HUES64 (cell line): ENCODE results near the gene SLC48A1.

Source experiments
- H3K27ac ChIP-seq: 2 replicates; pipeline ENCODE4 v1.7.0; 2013; ENCODE audit warnings: low read depth, low read length, inconsistent platforms
- H3K27me3 ChIP-seq: 2 replicates; pipeline ENCODE4 v1.6.1; 2013; ENCODE audit warnings: mild to moderate bottlenecking, low read length; ENCODE audit not compliant: insufficient read depth
- H3K36me3 ChIP-seq: 2 replicates; pipeline ENCODE4 v1.6.1; 2013; ENCODE audit warnings: mild to moderate bottlenecking, low read length; ENCODE audit not compliant: insufficient read depth
- H3K4me1 ChIP-seq: 2 replicates; pipeline ENCODE4 v1.6.1; 2013; ENCODE audit warnings: mild to moderate bottlenecking, low read length, moderate library complexity; ENCODE audit not compliant: insufficient read depth
- H3K4me3 ChIP-seq: 2 replicates; pipeline ENCODE4 v1.5.1; 2013; ENCODE audit warnings: mild to moderate bottlenecking, low read length, moderate library complexity
- H3K9ac ChIP-seq: 2 replicates; pipeline ENCODE4 v1.6.1; 2013; ENCODE audit warnings: mild to moderate bottlenecking, low read depth, low read length
- H3K9me3 ChIP-seq: 2 replicates; pipeline ENCODE4 v1.6.1; 2013; ENCODE audit warnings: low read depth, low read length; ENCODE audit not compliant: insufficient read depth
- WGBS: fragments of 150-250, 120-280 bp; methylation state at CpG from one replicate; pipeline ENCODE4 v1.1.7; 2013; ENCODE audit warnings: missing lambda C conversion rate; 5-methylcytosine and 5-hydroxymethylcytosine counted together

SLC48A1 gene

GRCh38 chr12:47789712-47790489 is 16.9 kb downstream of the SLC48A1 start:
- no peak overlapping the region for H3K4me3 ChIP-seq
- no peaks in the 10 kb centered on the region for H3K4me1 ChIP-seq
- peaks cover 93% of the 10 kb centered on the region for H3K36me3 ChIP-seq
- H3K27me3 ChIP-seq = no peaks in the 10 kb centered on the region
- H3K27ac ChIP-seq = no peak overlapping the region
- WGBS = 94% methylated on average over 22 of the region's 22 CpGs
- H3K9ac ChIP-seq = no peak overlapping the region
- H3K9me3 ChIP-seq = no peaks in the 10 kb centered on the region

GRCh38 chr12:47790676-47791350 is 17.8 kb downstream of the SLC48A1 start:
- WGBS = 96% methylated on average over 20 of the region's 20 CpGs
- Histone ChIP-seq H3K4me3 (no peak overlapping the region), H3K9ac (no peak overlapping the region), H3K36me3 (peaks cover 88% of the 10 kb centered on the region), H3K27me3 (no peaks in the 10 kb centered on the region), H3K27ac (no peak overlapping the region), H3K9me3 (no peaks in the 10 kb centered on the region), H3K4me1 (no peaks in the 10 kb centered on the region)

- Histone ChIP-seq H3K36me3 (peaks cover 87% of the 10 kb centered on the region), H3K9me3 (no peaks in the 10 kb centered on the region)
- WGBS = 95% methylated on average over 14 of the region's 14 CpGs
Measured at GRCh38 chr12:47791351-47791746, 18.3 kb downstream of the SLC48A1 start.

GRCh38 chr12:47791874-47792273 is 18.8 kb downstream of the SLC48A1 start:
- Histone ChIP-seq H3K4me1 (no peaks in the 10 kb centered on the region), H3K9ac (no peak overlapping the region), H3K27ac (no peak overlapping the region), H3K27me3 (no peaks in the 10 kb centered on the region), H3K36me3 (peaks cover 87% of the 10 kb centered on the region), H3K4me3 (no peak overlapping the region), H3K9me3 (no peaks in the 10 kb centered on the region)
- 95% methylated on average over 16 of the region's 16 CpGs for whole genome bisulfite sequencing

More at GRCh38 chr12:47791351-47791746, 18.3 kb downstream of the SLC48A1 start:
- Histone ChIP-seq H3K27ac (no peak overlapping the region), H3K4me1 (no peaks in the 10 kb centered on the region), H3K27me3 (no peaks in the 10 kb centered on the region), H3K9ac (no peak overlapping the region), H3K4me3 (no peak overlapping the region)

- no peak overlapping the region for H3K9ac ChIP-seq
- no peaks in the 10 kb centered on the region for H3K4me1 ChIP-seq
- peaks cover 76% of the 10 kb centered on the region for H3K36me3 ChIP-seq
- whole genome bisulfite sequencing = 92% methylated on average over 15 of the region's 15 CpGs
- no peak overlapping the region for H3K4me3 ChIP-seq
- no peaks in the 10 kb centered on the region for H3K9me3 ChIP-seq
- no peak overlapping the region for H3K27ac ChIP-seq
- no peaks in the 10 kb centered on the region for H3K27me3 ChIP-seq
Measured at GRCh38 chr12:47793015-47793681, 20.1 kb downstream of the SLC48A1 start.

- peaks cover 61% of the 10 kb centered on the region for H3K36me3 ChIP-seq
Measured at GRCh38 chr12:47794679-47795078, 21.6 kb downstream of the SLC48A1 start.

GRCh38 chr12:47795121-47795813 is 22.2 kb downstream of the SLC48A1 start:
- no peak overlapping the region for H3K9ac ChIP-seq
- peaks cover 56% of the 10 kb centered on the region for H3K36me3 ChIP-seq
- H3K4me1 ChIP-seq = no peaks in the 10 kb centered on the region
- H3K27me3 ChIP-seq = no peaks in the 10 kb centered on the region
- no peak overlapping the region for H3K4me3 ChIP-seq
- H3K9me3 ChIP-seq = no peaks in the 10 kb centered on the region
- WGBS = 95% methylated on average over 21 of the region's 21 CpGs
- no peak overlapping the region for H3K27ac ChIP-seq

More at GRCh38 chr12:47794679-47795078, 21.6 kb downstream of the SLC48A1 start:
- H3K27ac ChIP-seq = no peak overlapping the region
- H3K4me3 ChIP-seq = no peak overlapping the region
- H3K9ac ChIP-seq = no peak overlapping the region
- 95% methylated on average over 9 of the region's 9 CpGs for WGBS
- no peaks in the 10 kb centered on the region for H3K4me1 ChIP-seq
- no peaks in the 10 kb centered on the region for H3K9me3 ChIP-seq
- H3K27me3 ChIP-seq = no peaks in the 10 kb centered on the region

- Histone ChIP-seq H3K4me3 (no peak overlapping the region), H3K27me3 (no peaks in the 10 kb centered on the region), H3K9ac (no peak overlapping the region), H3K36me3 (peaks cover 50% of the 10 kb centered on the region), H3K4me1 (no peaks in the 10 kb centered on the region), H3K27ac (no peak overlapping the region), H3K9me3 (no peaks in the 10 kb centered on the region)
- 94% methylated on average over 22 of the region's 22 CpGs for WGBS
Measured at GRCh38 chr12:47795814-47796411, 22.9 kb downstream of the SLC48A1 start.

GRCh38 chr12:47797441-47797840 is 24.4 kb downstream of the SLC48A1 start:
- Histone ChIP-seq H3K9ac (no peak overlapping the region), H3K4me3 (no peak overlapping the region), H3K27ac (no peak overlapping the region), H3K4me1 (no peaks in the 10 kb centered on the region), H3K27me3 (no peaks in the 10 kb centered on the region), H3K36me3 (peaks cover 39% of the 10 kb centered on the region), H3K9me3 (no peaks in the 10 kb centered on the region)
- whole genome bisulfite sequencing = 81% methylated on average over 10 of the region's 10 CpGs

- H3K27me3 ChIP-seq = no peaks in the 10 kb centered on the region
- WGBS = 92% methylated on average over 17 of the region's 17 CpGs
- no peak overlapping the region for H3K27ac ChIP-seq
- H3K36me3 ChIP-seq = peaks cover 32% of the 10 kb centered on the region
- no peak overlapping the region for H3K4me3 ChIP-seq
- no peaks in the 10 kb centered on the region for H3K4me1 ChIP-seq
- no peaks in the 10 kb centered on the region for H3K9me3 ChIP-seq
- H3K9ac ChIP-seq = no peak overlapping the region
Measured at GRCh38 chr12:47798382-47798948, 25.4 kb downstream of the SLC48A1 start.
